HEK293T (cell line): ENCODE measurements around the gene SPTBN4.
A peak's percentile ranks its signal among the peaks of the same experiment; 100 is the strongest.

Experiments used
- CTCF ChIA-PET: fragments of 350-600 bp; formaldehyde crosslinking; extraction: SDS; loops from one replicate; lab custom pipeline; 2021; ENCODE audit warnings: antibody characterized with exemption, inconsistent platforms; lab: Yijun Ruan, JAX
- POLR2A ChIA-PET: fragments of 350-600 bp; formaldehyde crosslinking; extraction: SDS; loops from one replicate; lab custom pipeline; 2020; ENCODE audit warnings: antibody characterized with exemption, inconsistent platforms; lab: Yijun Ruan, JAX
- DNase-seq: peaks from one replicate; pipeline ENCODE4 v3.0.0; 2012; ENCODE audit warnings: mixed read lengths; ENCODE audit errors: extremely low spot score
- ARNT ChIP-seq: fragments of 450-650 bp; IDR thresholded peaks from 2 replicates; pipeline ENCODE4 v1.6.1; 2017; ENCODE audit warnings: mild to moderate bottlenecking
- BHLHE40 ChIP-seq: fragments of 450-650 bp; IDR thresholded peaks from 2 replicates; pipeline ENCODE4 v1.6.1; 2016; ENCODE audit warnings: mild to moderate bottlenecking, moderate library complexity, borderline replicate concordance
- CTBP1 ChIP-seq: fragments of 450-650 bp; IDR thresholded peaks from 2 replicates; pipeline ENCODE4 v1.6.1; 2016; ENCODE audit warnings: borderline replicate concordance
- ELF4 ChIP-seq: fragments of 450-650 bp; IDR thresholded peaks from 2 replicates; pipeline ENCODE4 v1.6.1; 2017; ENCODE audit warnings: antibody characterized with exemption
- FOXA1 ChIP-seq: fragments of 450-650 bp; IDR thresholded peaks from 2 replicates; pipeline ENCODE4 v1.6.1; 2016; ENCODE audit warnings: mild to moderate bottlenecking
- FOXK2 ChIP-seq: fragments of 450-650 bp; IDR thresholded peaks from 2 replicates; pipeline ENCODE4 v1.6.1; 2016; ENCODE audit warnings: mild to moderate bottlenecking
- FOXM1 ChIP-seq: fragments of 450-650 bp; IDR thresholded peaks from 2 replicates; pipeline ENCODE4 v1.6.1; 2017; ENCODE audit warnings: mild to moderate bottlenecking, borderline replicate concordance
- HDGF ChIP-seq: fragments of 450-650 bp; IDR thresholded peaks from 2 replicates; pipeline ENCODE4 v1.6.1; 2017; ENCODE audit warnings: antibody characterized with exemption, borderline replicate concordance
- L3MBTL2 ChIP-seq: fragments of 450-650 bp; conservative IDR thresholded peaks from 2 replicates; pipeline ENCODE4 v1.6.1; 2016; ENCODE audit warnings: mild to moderate bottlenecking
- LEF1 ChIP-seq: fragments of 450-650 bp; IDR thresholded peaks from 2 replicates; pipeline ENCODE4 v1.6.1; 2017; ENCODE audit warnings: mild to moderate bottlenecking, borderline replicate concordance
- NFRKB ChIP-seq: fragments of 450-650 bp; IDR thresholded peaks from 2 replicates; pipeline ENCODE4 v1.6.1; 2016; ENCODE audit warnings: mild to moderate bottlenecking, moderate library complexity
- PKNOX1 ChIP-seq: fragments of 450-650 bp; IDR thresholded peaks from 2 replicates; pipeline ENCODE4 v1.6.1; 2016
- SP1 ChIP-seq: fragments of 450-650 bp; IDR thresholded peaks from 2 replicates; pipeline ENCODE4 v1.6.1; 2017
- SUZ12 ChIP-seq: fragments of 450-650 bp; IDR thresholded peaks from 2 replicates; pipeline ENCODE4 v1.6.1; 2016; ENCODE audit warnings: mild to moderate bottlenecking
- TARDBP ChIP-seq: fragments of 450-650 bp; IDR thresholded peaks from 2 replicates; pipeline ENCODE4 v1.6.1; 2016
- ZNF384 ChIP-seq: fragments of 450-650 bp; IDR thresholded peaks from 2 replicates; pipeline ENCODE4 v1.6.1; 2016

SPTBN4 gene

GRCh38 chr19:40608957-40609356 is 142.2 kb downstream of the SPTBN4 start:
- DNase-seq, result no peak
- CTCF ChIA-PET, result interaction anchor here (1.2 kb wide), 1 partner anchor 85 kb away, joined by 4 read pairs; no protein-coding TSS in a partner anchor
- TF ChIP-seq ELF4 (no peak), ZNF384 (no peak), FOXA1 (no peak), BHLHE40 (no peak), LEF1 (no peak)
- POLR2A ChIA-PET, result interaction anchor here (1.0 kb wide), 1 partner anchor 166 kb away, joined by 3 read pairs; no protein-coding TSS in a partner anchor

GRCh38 chr19:40609561-40610395 is 143.0 kb downstream of the SPTBN4 start:
- TF ChIP-seq SUZ12, result no peak
- no peak for TF ChIP-seq CTBP1
- no peak for TF ChIP-seq ELF4
- TF ChIP-seq PKNOX1, result no peak
- TF ChIP-seq BHLHE40, result no peak
- TF ChIP-seq NFRKB, result no peak
- no peak for TF ChIP-seq FOXK2
- no peak for TF ChIP-seq FOXA1
- no peak for TF ChIP-seq TARDBP
- TF ChIP-seq ZNF384, result no peak
- no peak for TF ChIP-seq HDGF
- no peak for TF ChIP-seq LEF1
- no peak for TF ChIP-seq SP1
- TF ChIP-seq L3MBTL2, result no peak
- no peak for TF ChIP-seq ARNT
- no peak for TF ChIP-seq FOXM1
- peak; percentile 87 for DNase-seq
- CTCF ChIA-PET, result no interaction called here
- POLR2A ChIA-PET, result interaction anchor here (0.8 to 1.0 kb wide), 2 partner anchors 10 to 167 kb away, joined by 3 read pairs; no protein-coding TSS in a partner anchor

- CTCF ChIA-PET, result no interaction called here
- DNase-seq, result no peak
- POLR2A ChIA-PET, result no interaction called here
- TF ChIP-seq TARDBP, result no peak
- TF ChIP-seq ELF4, result no peak
- TF ChIP-seq ZNF384, result no peak
- TF ChIP-seq SP1, result no peak
- no peak for TF ChIP-seq CTBP1
- TF ChIP-seq L3MBTL2, result no peak
- no peak for TF ChIP-seq ARNT
These were observed 143.7 kb downstream of the SPTBN4 start for GRCh38 chr19:40610396-40611064.

- ChIA-PET POLR2A (no interaction called here), CTCF (no interaction called here)
- TF ChIP-seq NFRKB, result no peak
- no peak for DNase-seq
These were observed 144.3 kb downstream of the SPTBN4 start for GRCh38 chr19:40611096-40611495.

GRCh38 chr19:40611900-40612698 is 145.3 kb downstream of the SPTBN4 start:
- DNase-seq, result no peak
- ChIA-PET POLR2A (no interaction called here), CTCF (no interaction called here)
- TF ChIP-seq TARDBP, result no peak

GRCh38 chr19:40612831-40613689 is 146.3 kb downstream of the SPTBN4 start:
- DNase-seq, result peak; percentile 89
- TF ChIP-seq FOXA1 (no peak), SP1 (peak; percentile 55; the same call in 1 of the 2 replicates)
- ChIA-PET CTCF (no interaction called here), POLR2A (no interaction called here)
